CD4-positive, alpha-beta T cell treated with Interferon gamma for 1 hour (primary cell): Measurements from ENCODE around the gene CAPN13.

Experiments used
- DNase-seq: peaks from one replicate; pipeline ENCODE4 v3.0.0-alpha.2; 2020

The CAPN13 gene

GRCh38 chr2:30807249-30807648 lies at the start of gene CAPN13:
Gene CAPN13 (minus strand): TSS chr2:30807446. CDS start chr2:30787325, 20,121 bp downstream.
- DNase-seq, result no peak

- DNase-seq, result no peak
Measured at GRCh38 chr2:30847841-30848240, 40.6 kb upstream of the CAPN13 start.

GRCh38 chr2:30847329-30847728 lies 40.1 kb upstream of the CAPN13 start:
- DNase-seq, result no peak

GRCh38 chr2:30828586-30828985 lies 21.3 kb upstream of the CAPN13 start:
- DNase-seq, result no peak

- no peak for DNase-seq
Measured at GRCh38 chr2:30826916-30827315, 19.7 kb upstream of the CAPN13 start.

- no peak for DNase-seq
Measured at GRCh38 chr2:30826481-30826880, 19.2 kb upstream of the CAPN13 start.

- no peak for DNase-seq
Measured at GRCh38 chr2:30823452-30823851, 16.2 kb upstream of the CAPN13 start.

GRCh38 chr2:30821960-30822359 lies 14.7 kb upstream of the CAPN13 start:
- DNase-seq, result no peak

- DNase-seq, result no peak
Measured at GRCh38 chr2:30820381-30821055, 13.3 kb upstream of the CAPN13 start.

GRCh38 chr2:30809938-30810337 lies 2.7 kb upstream of the CAPN13 start:
- no peak for DNase-seq

GRCh38 chr2:30808695-30809094 lies 1.4 kb upstream of the CAPN13 start:
- DNase-seq, result no peak

- DNase-seq, result no peak
Measured at GRCh38 chr2:30803281-30803680, 4.0 kb downstream of the CAPN13 start.

- no peak for DNase-seq
Measured at GRCh38 chr2:30802611-30803010, 4.6 kb downstream of the CAPN13 start.

- DNase-seq, result no peak
Measured at GRCh38 chr2:30801821-30802455, 5.3 kb downstream of the CAPN13 start.

- DNase-seq, result no peak
Measured at GRCh38 chr2:30800159-30800558, 7.1 kb downstream of the CAPN13 start.

GRCh38 chr2:30799366-30799765 lies 7.9 kb downstream of the CAPN13 start:
- no peak for DNase-seq

GRCh38 chr2:30798536-30798991 lies 8.7 kb downstream of the CAPN13 start:
- DNase-seq, result no peak

GRCh38 chr2:30797381-30798015 lies 9.7 kb downstream of the CAPN13 start:
- DNase-seq, result no peak

GRCh38 chr2:30796699-30797098 lies 10.5 kb downstream of the CAPN13 start:
- DNase-seq, result no peak

GRCh38 chr2:30792521-30792920 lies 14.7 kb downstream of the CAPN13 start:
- no peak for DNase-seq

GRCh38 chr2:30790879-30791278 lies 16.4 kb downstream of the CAPN13 start:
- DNase-seq, result no peak

GRCh38 chr2:30789670-30790210 lies 17.5 kb downstream of the CAPN13 start:
- no peak for DNase-seq

- no peak for DNase-seq
Measured at GRCh38 chr2:30786923-30787685, 20.1 kb downstream of the CAPN13 start.
